A673 (cell line): ENCODE measurements around the gene WFDC12. TPM values are rescaled to one million over a fixed set of nuclear protein-coding genes. Genes with fewer than 3 reads are reported as not detected.
A peak's percentile ranks its signal among the peaks of the same experiment; 100 is the strongest.

Source experiments
- BruUV-seq: library from RNA; stranded (reverse); fragments of 400-500 nt; replicated peaks from 2 replicates; lab custom pipeline; 2021; lab: Mats Ljungman, UMichigan
- CTCF ChIA-PET: fragments of 300-600 bp; sonication (Branson Sonifier 250); formaldehyde crosslinking; loops from one replicate; lab custom pipeline; 2022; ENCODE audit warnings: antibody characterized with exemption; lab: Charles Lee
- POLR2A ChIA-PET: fragments of 300-600 bp; sonication (Branson Sonifier 250); formaldehyde crosslinking; loops from one replicate; lab custom pipeline; 2022; ENCODE audit warnings: antibody characterized with exemption; ENCODE audit not compliant: low non-redundant PET; lab: Charles Lee
- DNase-seq: peaks from one replicate; pipeline ENCODE4 v3.0.0-alpha.2; 2015; ENCODE audit warnings: low spot score
- H3K27ac ChIP-seq: fragments of 200-600 bp; sonication (generic); 2 replicates; pipeline ENCODE4 v1.5.1; 2016; ENCODE audit warnings: mixed run types, low read depth, mild to moderate bottlenecking, mixed read lengths, antibody characterized with exemption, low read length; ENCODE audit not compliant: poor library complexity, severe bottlenecking
- H3K27me3 ChIP-seq: fragments of 200-600 bp; sonication (generic); replicated peaks from 2 replicates; pipeline ENCODE4 v1.6.1; 2017; ENCODE audit warnings: mixed run types, low read depth, mild to moderate bottlenecking, mixed read lengths, antibody characterized with exemption, low read length; ENCODE audit not compliant: insufficient read depth, poor library complexity
- H3K36me3 ChIP-seq: fragments of 200-600 bp; sonication (generic); 2 replicates; pipeline ENCODE4 v1.6.1; 2016; ENCODE audit warnings: mixed run types, mild to moderate bottlenecking, mixed read lengths, antibody characterized with exemption, low read length; ENCODE audit not compliant: insufficient read depth, poor library complexity, severe bottlenecking
- H3K4me1 ChIP-seq: fragments of 200-600 bp; sonication (generic); 2 replicates; pipeline ENCODE4 v1.6.1; 2017; ENCODE audit warnings: mixed run types, mild to moderate bottlenecking, mixed read lengths, antibody characterized with exemption, low read length; ENCODE audit not compliant: insufficient read depth, poor library complexity, severe bottlenecking
- H3K4me3 ChIP-seq: fragments of 200-600 bp; sonication (generic); 2 replicates; pipeline ENCODE4 v1.5.1; 2016; ENCODE audit warnings: low read depth, mixed run types, mild to moderate bottlenecking, mixed read lengths, low read length; ENCODE audit not compliant: poor library complexity, severe bottlenecking
- H3K9me3 ChIP-seq: fragments of 200-600 bp; sonication (generic); 2 replicates; pipeline ENCODE4 v1.6.1; 2016; ENCODE audit warnings: mixed run types, low read depth, mild to moderate bottlenecking, mixed read lengths, antibody characterized with exemption, low read length; ENCODE audit not compliant: poor library complexity, severe bottlenecking
- CTCF ChIP-seq: fragments of 300-800, 200-600 bp; sonication (generic); conservative IDR thresholded peaks from 2 replicates; pipeline ENCODE4 v1.5.1; 2017; ENCODE audit warnings: low read depth, mild to moderate bottlenecking, antibody characterized with exemption, low read length, moderate library complexity, mixed read lengths
- EZH2 ChIP-seq: fragments of 200-600 bp; sonication (generic); IDR thresholded peaks from 2 replicates; pipeline ENCODE4 v1.6.1; 2017; ENCODE audit warnings: borderline replicate concordance, low read depth, mild to moderate bottlenecking, mixed read lengths, antibody characterized with exemption, low read length; ENCODE audit not compliant: poor library complexity, severe bottlenecking
- intact Hi-C: fragments of 100-400 bp; cut with micrococcal nuclease; formaldehyde crosslinking; loops from one replicate; pipeline ENCODE4 v1.10.0; 2022; ENCODE audit not compliant: unreplicated experiment
- total RNA-seq: library from RNA; stranded (reverse); gene quantifications from 2 replicates; pipeline ENCODE4 v1.2.3, GENCODE V29; 2021

The WFDC12 gene
- total RNA-seq, 1 experiment from 2014 or later, result not detected

- Histone ChIP-seq H3K27ac (no peak overlapping the region), H3K27me3 (no peaks in the 10 kb centered on the region), H3K36me3 (no peaks in the 10 kb centered on the region), H3K9me3 (no peaks in the 10 kb centered on the region), H3K4me3 (no peak overlapping the region), H3K4me1 (no peaks in the 10 kb centered on the region)
- BruUV-seq, result no TSS peak
- DNase-seq, result no peak
- intact Hi-C loops, result no loop called here
- POLR2A ChIA-PET, result no interaction called here
- TF ChIP-seq CTCF, result no peak
- TF ChIP-seq EZH2, result no peak
- CTCF ChIA-PET, result interaction anchor here (3.4 kb wide), 1 partner anchor 66 kb away, joined by 26 read pairs; no protein-coding TSS in a partner anchor
These were observed 14.6 kb downstream of the WFDC12 start for GRCh38 chr20:45109634-45110033.

- POLR2A ChIA-PET, result no interaction called here
- BruUV-seq, result no TSS peak
- CTCF ChIA-PET, result interaction anchor here (0.5 to 1.8 kb wide), 5 partner anchors 9 to 518 kb away, joined by 3 to 10 read pairs (median 3); no protein-coding TSS in a partner anchor
- DNase-seq, result no peak
- TF ChIP-seq EZH2, result no peak
- TF ChIP-seq CTCF, result no peak
- intact Hi-C loops, result no loop called here
- no peaks in the 10 kb centered on the region for H3K36me3 ChIP-seq
- no peaks in the 10 kb centered on the region for H3K4me1 ChIP-seq
- no peak overlapping the region for H3K4me3 ChIP-seq
- H3K27me3 ChIP-seq, result no peaks in the 10 kb centered on the region
- no peaks in the 10 kb centered on the region for H3K9me3 ChIP-seq
- H3K27ac ChIP-seq, result no peak overlapping the region
These were observed 18.9 kb downstream of the WFDC12 start for GRCh38 chr20:45105317-45105716.

GRCh38 chr20:45104786-45105185, 19.5 kb downstream of the WFDC12 start:
- intact Hi-C loops, result no loop called here
- POLR2A ChIA-PET, result no interaction called here
- no peaks in the 10 kb centered on the region for H3K27me3 ChIP-seq
- H3K9me3 ChIP-seq, result no peaks in the 10 kb centered on the region
- DNase-seq, result peak; percentile 62
- CTCF ChIA-PET, result interaction anchor here (0.5 to 1.8 kb wide), 3 partner anchors 9 to 518 kb away, joined by 3 to 10 read pairs (median 3); no protein-coding TSS in a partner anchor
- H3K4me3 ChIP-seq, result no peak overlapping the region
- no peaks in the 10 kb centered on the region for H3K4me1 ChIP-seq
- H3K36me3 ChIP-seq, result no peaks in the 10 kb centered on the region
- BruUV-seq, result no TSS peak
- H3K27ac ChIP-seq, result no peak overlapping the region
- no peak for TF ChIP-seq EZH2
- TF ChIP-seq CTCF, result no peak
